Astrocyte of the cerebellum (primary cell): Measurements from ENCODE around the gene RBM3.
"Not testable (repeated sequence)": the region's sequence is repeated elsewhere in the genome, so short reads cannot be mapped to it uniquely, and the experiment has no call there.

Experiments used
- DNase-seq: peaks from one replicate; pipeline ENCODE4 v3.0.0-alpha.2; 2011; ENCODE audit warnings: low read depth
- H3K4me3 ChIP-seq: 2 replicates; pipeline ENCODE4 v1.5.1; 2011; ENCODE audit warnings: mild to moderate bottlenecking, low read depth, low read length, moderate library complexity
- CTCF ChIP-seq: IDR thresholded peaks from 2 replicates; pipeline ENCODE4 v1.5.1; 2012; ENCODE audit warnings: low read length, low read depth, moderate library complexity, mild to moderate bottlenecking; ENCODE audit errors: missing control alignments
- in situ Hi-C: cut with HindIII; loops from 2 replicates; pipeline ENCODE4 v1.10.0; 2017; ENCODE audit warnings: low sequenced_read_pairs

Gene RBM3

GRCh38 chrX:48538641-48539344, 35.5 kb upstream of the RBM3 start:
- TF ChIP-seq CTCF = no peak
- in situ Hi-C loops = no loop called here
- peak overlapping the region; percentile 62 for H3K4me3 ChIP-seq
- DNase-seq = no peak

- in situ Hi-C loops = no loop called here
- peak within 1 kb of the TSS; percentile 62 for H3K4me3 ChIP-seq
- DNase-seq = peak; percentile 93
- peak; percentile 25 for TF ChIP-seq CTCF
Measured at GRCh38 chrX:48539345-48540027, 34.8 kb upstream of the RBM3 start, which contains the start of gene TBC1D25. TBC1D25 (plus strand) TSS chrX:48539714; CDS start chrX:48539798, 84 bp downstream.

- no peak for DNase-seq
- in situ Hi-C loops = no loop called here
- TF ChIP-seq CTCF = no peak
Measured at GRCh38 chrX:48540028-48540375, 34.3 kb upstream of the RBM3 start.

GRCh38 chrX:48540480-48540879, 33.8 kb upstream of the RBM3 start:
- DNase-seq = no peak

More at GRCh38 chrX:48540028-48540375, 34.3 kb upstream of the RBM3 start:
- peak overlapping the region; percentile 62 for H3K4me3 ChIP-seq

GRCh38 chrX:48541140-48541814, 33.0 kb upstream of the RBM3 start:
- no peak overlapping the region for H3K4me3 ChIP-seq
- TF ChIP-seq CTCF = no peak

More at GRCh38 chrX:48540480-48540879, 33.8 kb upstream of the RBM3 start:
- TF ChIP-seq CTCF = no peak
- peak overlapping the region; percentile 62 for H3K4me3 ChIP-seq
- in situ Hi-C loops = no loop called here

GRCh38 chrX:48548871-48549270, 25.4 kb upstream of the RBM3 start:
- no peak for DNase-seq
- no peak for TF ChIP-seq CTCF
- in situ Hi-C loops = no loop called here
- no peak overlapping the region for H3K4me3 ChIP-seq

More at GRCh38 chrX:48541140-48541814, 33.0 kb upstream of the RBM3 start:
- no peak for DNase-seq
- in situ Hi-C loops = no loop called here

GRCh38 chrX:48555731-48556325, 18.5 kb upstream of the RBM3 start:
- in situ Hi-C loops, H3K4me3 ChIP-seq, DNase-seq: not testable (repeated sequence)
